Measurements from ENCODE around the gene SRCIN1.
"Not testable (repeated sequence)": the region's sequence is repeated elsewhere in the genome, so short reads cannot be mapped to it uniquely, and the experiment has no call there.

SRCIN1 gene

GRCh38 chr17:38508954-38509771 lies 96.6 kb downstream of the SRCIN1 start:
- DNase-seq (ENCODE audit: low read depth in 3 of 3), result peak; percentile 55 to 73 (median 70)

DNA sequence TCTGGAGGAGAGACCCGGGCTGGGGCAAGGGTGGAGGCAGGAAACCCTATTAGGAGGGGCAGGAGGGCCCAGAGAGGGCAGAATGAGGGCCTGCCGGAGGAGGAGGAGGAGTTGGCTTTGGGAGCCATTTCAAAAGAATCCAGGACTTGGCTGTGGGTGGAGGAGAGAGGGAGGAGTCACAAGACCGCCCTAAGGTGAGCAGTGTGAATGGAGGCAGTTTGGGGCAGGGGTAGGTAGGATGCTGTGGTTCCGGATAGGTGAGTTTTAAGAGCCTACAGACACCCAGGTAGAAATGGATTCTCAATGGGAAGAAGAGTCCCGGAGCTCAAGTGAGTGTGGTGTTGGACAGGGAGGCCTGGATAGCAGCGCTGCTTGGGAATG lies 97.2 kb downstream of the SRCIN1 start:
- DNase-seq (ENCODE audit: low read depth in 3 of 3), result no peak

DNA sequence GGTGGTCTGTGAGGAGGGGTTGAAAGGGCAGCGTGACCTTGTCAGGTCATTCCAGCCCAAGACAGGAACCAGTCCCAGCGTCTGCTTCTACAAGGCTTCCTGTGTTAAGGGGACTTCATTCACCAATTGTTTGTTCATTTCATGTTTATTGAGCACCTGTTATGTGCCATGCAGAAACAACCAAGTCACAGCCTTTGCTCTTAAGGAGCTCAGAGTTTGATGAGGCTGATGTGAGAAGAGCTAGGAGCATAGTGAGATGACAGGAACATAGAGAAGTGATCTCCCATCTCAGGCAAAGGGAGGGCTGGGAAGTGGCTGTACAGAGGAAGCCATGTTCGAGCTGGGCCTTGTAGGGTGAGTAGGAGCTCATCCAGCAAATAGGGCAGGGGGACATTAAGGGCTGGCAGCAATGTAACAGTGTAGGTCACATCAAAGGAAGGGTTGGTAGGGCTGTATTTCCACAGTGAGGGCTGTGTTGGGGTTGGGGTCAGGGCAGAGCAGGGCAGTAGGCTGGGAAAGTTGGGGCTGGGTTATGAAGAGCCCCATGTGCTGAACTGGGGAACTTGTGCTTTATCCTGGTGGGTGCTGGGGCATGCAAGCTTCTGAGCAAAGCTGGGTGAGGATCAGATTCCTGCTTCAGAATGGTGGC lies 97.7 kb downstream of the SRCIN1 start:
- no peak for DNase-seq (ENCODE audit: low read depth in 3 of 3)

DNA sequence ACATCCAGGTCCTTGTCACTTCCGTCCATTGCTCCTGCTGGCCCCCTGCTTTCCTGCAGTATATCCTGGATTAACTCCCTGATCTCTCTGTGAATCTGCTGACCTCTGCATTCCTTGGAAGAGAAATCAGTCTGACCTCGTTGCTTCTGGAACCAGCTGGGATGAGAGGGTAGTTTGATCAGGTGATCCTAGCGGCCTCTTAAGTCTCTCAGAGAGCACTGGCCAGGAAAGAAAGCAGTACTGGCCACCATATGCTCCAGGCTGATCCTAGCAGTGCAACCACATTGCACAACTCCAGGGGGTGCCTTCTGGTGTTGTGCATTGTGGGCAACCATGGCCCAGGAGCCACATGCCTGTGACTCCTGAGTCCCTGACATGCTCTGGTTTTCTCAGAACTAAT lies 98.3 kb downstream of the SRCIN1 start:
- DNase-seq (ENCODE audit: low read depth in 3 of 3), result no peak

GRCh38 chr17:38504216-38504615 lies 101.5 kb downstream of the SRCIN1 start:
- DNase-seq (ENCODE audit: low read depth in 3 of 3), result no peak

- DNase-seq (ENCODE audit: low read depth in 3 of 3), result not testable (repeated sequence)
Observed at GRCh38 chr17:38503286-38503913, 102.4 kb downstream of the SRCIN1 start.

GRCh38 chr17:38501718-38502117 lies 104.0 kb downstream of the SRCIN1 start:
- not testable (repeated sequence) for DNase-seq (ENCODE audit: low read depth in 3 of 3)

GRCh38 chr17:38499230-38499629 lies 106.5 kb downstream of the SRCIN1 start:
- DNase-seq (ENCODE audit: low read depth in 3 of 3), result not testable (repeated sequence)

- no peak for DNase-seq (ENCODE audit: low read depth in 3 of 3)
Observed at GRCh38 chr17:38498353-38498752, 107.4 kb downstream of the SRCIN1 start.

DNA sequence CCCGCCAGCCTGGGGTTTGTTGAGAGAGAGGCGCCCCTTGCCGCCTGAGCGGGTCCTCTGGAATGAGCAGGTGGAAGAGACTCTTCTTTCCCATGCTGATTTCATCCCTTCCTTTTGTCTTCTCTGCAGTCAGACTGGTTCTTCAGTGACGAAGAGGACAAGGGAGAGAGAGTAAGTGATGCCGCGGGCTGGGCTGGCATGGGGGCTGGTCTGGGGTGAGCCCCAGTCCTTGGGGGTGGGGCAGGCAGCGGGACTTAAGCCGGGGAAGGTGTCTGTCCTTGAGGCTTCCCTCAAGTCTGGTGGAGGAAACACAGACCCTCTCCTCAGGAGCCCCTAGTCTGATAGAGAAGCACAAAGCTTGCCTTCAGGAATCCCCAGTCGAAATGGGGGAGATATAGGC lies 108.1 kb downstream of the SRCIN1 start:
- not testable (repeated sequence) for DNase-seq (ENCODE audit: low read depth in 3 of 3)

- not testable (repeated sequence) for DNase-seq (ENCODE audit: low read depth in 3 of 3)
Observed at GRCh38 chr17:38494152-38494551, 111.6 kb downstream of the SRCIN1 start.

DNA sequence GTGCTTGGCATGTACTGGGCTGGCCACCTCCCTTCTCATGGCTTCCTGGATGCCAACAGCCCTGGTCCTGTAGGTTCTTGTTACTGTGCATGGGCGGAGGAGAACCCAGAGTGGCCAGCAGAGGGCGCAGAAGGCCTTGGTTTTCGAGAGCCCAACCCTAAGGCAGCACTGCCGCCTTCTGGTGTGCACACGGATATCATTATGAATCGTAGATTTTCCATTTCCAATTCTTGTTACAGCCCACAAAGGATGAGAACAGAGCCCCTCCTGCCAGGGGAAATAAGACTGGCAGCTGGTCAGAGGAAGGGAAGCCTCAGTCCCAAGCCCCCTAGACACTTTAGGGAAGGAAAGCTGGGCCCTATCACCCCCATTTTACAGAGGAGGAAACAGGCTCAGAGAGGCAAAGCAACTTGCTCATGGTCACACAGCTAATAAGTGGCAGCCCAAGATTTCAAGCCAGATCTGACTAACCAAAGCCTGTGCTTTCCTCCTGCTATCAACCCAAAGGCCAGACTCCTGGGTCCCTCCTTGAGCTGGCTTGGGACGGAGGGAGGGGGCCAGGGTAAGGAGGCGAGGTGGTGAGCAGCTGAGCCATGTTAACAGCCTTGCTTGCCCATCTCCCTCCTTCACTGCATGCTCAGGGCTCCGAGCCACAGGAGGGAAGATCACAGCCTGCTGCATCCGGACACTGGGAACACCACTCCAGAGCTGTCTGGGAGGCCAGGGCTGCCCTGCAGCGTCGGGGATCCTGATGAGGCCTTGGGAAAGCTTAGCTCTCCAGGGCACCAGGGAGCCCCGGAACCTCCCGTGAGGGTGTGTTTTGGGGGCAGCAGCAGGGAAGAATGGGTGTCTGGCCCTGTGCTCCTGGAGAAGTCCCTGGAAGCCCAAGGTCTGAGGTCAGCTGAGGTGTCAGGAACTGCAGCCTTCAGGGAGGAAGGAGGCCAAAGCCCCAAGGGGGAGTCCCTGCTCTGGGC lies 113.4 kb downstream of the SRCIN1 start:
- peak; percentile 85 to 90 (median 86) for DNase-seq (ENCODE audit: low read depth in 3 of 3)

DNA sequence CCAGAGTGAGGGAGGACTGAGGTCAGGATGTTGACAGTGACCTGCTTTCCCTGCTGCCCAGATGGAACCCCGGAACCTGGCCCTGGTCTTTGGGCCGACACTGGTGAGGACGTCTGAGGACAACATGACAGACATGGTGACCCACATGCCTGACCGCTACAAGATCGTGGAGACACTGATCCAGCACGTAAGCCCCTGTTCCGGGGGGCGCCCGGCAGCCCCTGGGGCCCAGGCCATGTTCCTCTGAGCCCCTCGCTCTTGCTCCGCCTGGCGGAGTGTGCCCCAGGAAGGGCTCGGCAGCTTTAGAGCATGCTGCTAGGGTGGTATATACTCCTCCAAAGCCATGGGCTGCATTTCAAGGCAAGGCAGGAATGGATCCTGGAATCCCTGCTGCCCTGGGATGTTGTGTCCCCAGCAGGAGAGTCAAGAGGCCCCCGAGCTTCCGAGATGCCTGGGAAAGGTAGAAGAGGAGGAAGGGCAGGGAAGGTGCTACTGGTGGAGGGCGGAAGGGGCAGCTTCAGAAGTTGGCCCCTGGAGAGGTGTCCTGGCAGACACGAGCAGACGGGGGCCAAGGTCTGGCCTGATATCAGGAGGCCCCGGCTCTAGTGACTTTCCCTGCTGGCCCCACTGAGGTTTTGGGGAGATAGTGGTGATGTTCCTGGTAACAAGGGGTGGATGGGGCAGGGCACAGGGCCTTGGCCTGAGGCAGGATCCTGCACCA lies 114.2 kb downstream of the SRCIN1 start:
- DNase-seq (ENCODE audit: low read depth in 3 of 3), result not testable (repeated sequence)

- DNase-seq (ENCODE audit: low read depth in 3 of 3), result not testable (repeated sequence)
Observed at GRCh38 chr17:38489774-38490173, 116.0 kb downstream of the SRCIN1 start.

- DNase-seq (ENCODE audit: low read depth in 3 of 3), result peak in 2 of 3 donors; percentile 12 to 16
Observed at GRCh38 chr17:38485681-38486298, 120.0 kb downstream of the SRCIN1 start.

GRCh38 chr17:38485146-38485468 lies 120.6 kb downstream of the SRCIN1 start:
- DNase-seq (ENCODE audit: low read depth in 3 of 3), result no peak

DNA sequence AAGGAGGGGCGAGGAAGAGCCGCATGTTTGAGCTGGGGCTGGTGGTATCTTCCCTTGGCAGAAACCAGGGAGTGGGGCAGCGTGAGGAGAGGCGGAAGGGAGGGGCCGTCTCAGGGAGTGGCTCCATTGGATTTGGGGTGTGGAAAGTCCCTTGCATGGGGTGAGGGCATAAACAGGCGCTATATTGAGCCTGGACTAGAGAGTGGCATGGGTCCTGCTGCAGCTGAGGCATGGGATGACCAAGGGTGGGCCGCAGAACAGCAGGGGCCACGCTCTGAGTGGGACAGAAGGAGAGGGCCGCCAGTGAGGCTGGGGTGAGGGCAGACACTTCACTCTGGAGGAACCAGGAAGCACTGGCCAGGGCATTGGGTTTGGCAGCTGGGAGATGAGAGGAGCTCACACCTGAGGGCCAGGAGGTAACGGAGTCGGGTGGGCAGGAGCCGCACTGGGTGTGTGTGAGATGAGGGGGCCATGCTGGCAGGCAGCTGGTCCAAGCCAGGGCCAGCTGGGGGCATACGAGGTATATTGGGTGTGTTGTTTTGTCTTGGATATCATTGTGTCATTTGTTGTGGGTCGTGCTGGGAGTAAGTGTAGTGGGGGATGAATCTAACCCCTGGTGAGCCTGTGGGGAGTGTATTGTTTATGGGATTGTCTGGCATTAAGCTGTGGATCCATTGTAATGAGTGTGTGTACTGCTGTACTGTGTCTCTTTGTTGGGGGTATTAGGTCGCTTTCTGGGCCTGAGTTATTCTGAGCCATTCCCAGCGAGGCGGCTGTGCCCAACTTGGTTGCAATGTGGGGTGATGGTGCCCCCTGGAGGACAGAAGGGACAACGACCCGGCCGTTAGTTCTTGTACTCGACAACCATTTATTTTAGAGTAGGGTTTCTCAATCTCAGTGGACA lies 121.3 kb downstream of the SRCIN1 start:
- peak; percentile 44 to 49 (median 47) for DNase-seq (ENCODE audit: low read depth in 3 of 3)

GRCh38 chr17:38482700-38483043 lies 123.1 kb downstream of the SRCIN1 start:
- not testable (repeated sequence) for DNase-seq (ENCODE audit: low read depth in 3 of 3)

DNA sequence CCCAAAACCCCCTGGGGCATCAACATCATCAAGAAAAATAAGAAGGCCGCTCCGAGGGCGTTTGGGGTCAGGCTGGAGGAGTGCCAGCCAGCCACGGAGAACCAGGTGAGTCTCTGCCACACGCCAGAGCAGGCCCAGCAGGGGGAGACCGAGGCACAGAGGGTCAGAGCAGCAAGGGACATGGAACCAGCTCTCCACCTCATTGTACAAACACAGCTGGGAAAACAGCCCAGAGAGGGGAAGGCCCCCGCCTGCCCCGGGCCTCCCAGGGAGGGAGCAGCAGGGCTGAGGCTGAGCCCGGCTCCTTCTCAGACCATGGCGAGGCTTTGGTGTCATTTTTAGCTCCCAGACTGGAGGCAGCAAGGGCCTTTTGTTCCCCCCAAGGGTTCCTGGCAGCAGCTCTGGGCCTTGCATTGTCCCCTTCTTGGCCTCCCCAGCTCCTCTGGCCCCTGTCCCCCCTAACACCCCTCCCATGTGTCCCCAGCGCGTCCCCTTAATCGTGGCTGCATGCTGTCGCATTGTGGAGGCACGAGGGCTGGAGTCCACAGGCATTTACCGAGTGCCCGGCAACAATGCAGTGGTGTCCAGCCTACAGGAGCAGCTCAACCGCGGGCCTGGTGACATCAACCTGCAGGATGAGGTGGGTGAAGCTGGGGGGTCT lies 123.6 kb downstream of the SRCIN1 start:
- not testable (repeated sequence) for DNase-seq (ENCODE audit: low read depth in 3 of 3)
